ENCODE results near the gene PLEKHA1.

GRCh38 chr10:122419876-122420623, 45.5 kb downstream of the PLEKHA1 start:
- no peak for TF ChIP-seq CTCF (IDR thresholded peaks at IDR 0.05)
- TF ChIP-seq POLR2A (IDR thresholded peaks at IDR 0.05; ENCODE audit: low read depth), result no peak
- TF ChIP-seq EP300 (IDR thresholded peaks at IDR 0.05), result no peak
